Endothelial cell of hepatic sinusoid (primary cell): Measurements from ENCODE around the gene TEC.
"Not testable (repeated sequence)": the region's sequence is repeated elsewhere in the genome, so short reads cannot be mapped to it uniquely, and the experiment has no call there.

Experiments used
- in situ Hi-C: cut with HindIII; loops from 2 replicates; pipeline ENCODE4 v1.10.0; 2017; ENCODE audit warnings: low sequenced_read_pairs

TEC gene

GRCh38 chr4:48197643-48198237 is 71.9 kb downstream of the TEC start:
- in situ Hi-C loops = no loop called here

- in situ Hi-C loops = no loop called here
Measured at GRCh38 chr4:48196758-48197504, 72.7 kb downstream of the TEC start.

- in situ Hi-C loops = no loop called here
Measured at GRCh38 chr4:48195853-48196252, 73.8 kb downstream of the TEC start.

GRCh38 chr4:48195374-48195773 is 74.3 kb downstream of the TEC start:
- in situ Hi-C loops = no loop called here

- in situ Hi-C loops = loop anchor here (5.0 kb wide), 1 partner anchor 43 kb away; no protein-coding TSS in a partner anchor
Measured at GRCh38 chr4:48194971-48195370, 74.7 kb downstream of the TEC start.

- in situ Hi-C loops = loop anchor here (5.0 kb wide), 1 partner anchor 42 kb away; no protein-coding TSS in a partner anchor
Measured at GRCh38 chr4:48193921-48194468, 75.6 kb downstream of the TEC start.

- in situ Hi-C loops = loop anchor here (5.0 kb wide), 1 partner anchor 41 kb away; no protein-coding TSS in a partner anchor
Measured at GRCh38 chr4:48193096-48193836, 76.4 kb downstream of the TEC start.

GRCh38 chr4:48191758-48192157 is 77.9 kb downstream of the TEC start:
- in situ Hi-C loops = loop anchor here (5.0 kb wide), 1 partner anchor 39 kb away; no protein-coding TSS in a partner anchor

GRCh38 chr4:48190839-48191238 is 78.8 kb downstream of the TEC start:
- in situ Hi-C loops = loop anchor here (5.0 kb wide), 1 partner anchor 39 kb away; no protein-coding TSS in a partner anchor

GRCh38 chr4:48189731-48190130 is 79.9 kb downstream of the TEC start:
- in situ Hi-C loops = loop anchor here (5.0 kb wide), 1 partner anchor 37 kb away; no protein-coding TSS in a partner anchor

- in situ Hi-C loops = no loop called here
Measured at GRCh38 chr4:48188390-48188789, 81.2 kb downstream of the TEC start.

GRCh38 chr4:48187813-48188212 is 81.8 kb downstream of the TEC start:
- in situ Hi-C loops = no loop called here

- in situ Hi-C loops = not testable (repeated sequence)
Measured at GRCh38 chr4:48187066-48187465, 82.6 kb downstream of the TEC start.

- in situ Hi-C loops = not testable (repeated sequence)
Measured at GRCh38 chr4:48186394-48186793, 83.2 kb downstream of the TEC start.

- in situ Hi-C loops = no loop called here
Measured at GRCh38 chr4:48184882-48185281, 84.8 kb downstream of the TEC start.

- in situ Hi-C loops = no loop called here
Measured at GRCh38 chr4:48180234-48180633, 89.4 kb downstream of the TEC start.

GRCh38 chr4:48178931-48179330 is 90.7 kb downstream of the TEC start:
- in situ Hi-C loops = no loop called here

- in situ Hi-C loops = no loop called here
Measured at GRCh38 chr4:48175806-48176205, 93.8 kb downstream of the TEC start.

- in situ Hi-C loops = no loop called here
Measured at GRCh38 chr4:48175328-48175727, 94.3 kb downstream of the TEC start.

GRCh38 chr4:48173056-48173991 is 96.3 kb downstream of the TEC start:
- in situ Hi-C loops = no loop called here
